Measurements from ENCODE around the gene MYF5.

The MYF5 gene

GRCh38 chr12:80708259-80708974 is 8.3 kb upstream of the MYF5 start:
- no peak for DNase-seq

- no peak for DNase-seq
These were observed 7.8 kb upstream of the MYF5 start for GRCh38 chr12:80708975-80709328.

GRCh38 chr12:80709811-80710726 is 6.6 kb upstream of the MYF5 start:
- DNase-seq, result no peak

- DNase-seq, result no peak
These were observed 5.8 kb upstream of the MYF5 start for GRCh38 chr12:80710727-80711449.

- DNase-seq, result no peak
These were observed 4.8 kb upstream of the MYF5 start for GRCh38 chr12:80711866-80712265.

GRCh38 chr12:80712866-80713265 is 3.8 kb upstream of the MYF5 start:
- no peak for DNase-seq

GRCh38 chr12:80713419-80713818 is 3.3 kb upstream of the MYF5 start:
- no peak for DNase-seq

GRCh38 chr12:80714055-80714454 is 2.7 kb upstream of the MYF5 start:
- peak; percentile 20 for DNase-seq

GRCh38 chr12:80714846-80715245 is 1.9 kb upstream of the MYF5 start:
- no peak for DNase-seq

GRCh38 chr12:80715713-80716249 is 931 bp upstream of the MYF5 start:
- no peak for DNase-seq

- no peak for DNase-seq
These were observed 1.1 kb downstream of the MYF5 start for GRCh38 chr12:80717856-80718255.

- no peak for DNase-seq
These were observed 3.8 kb downstream of the MYF5 start for GRCh38 chr12:80720516-80720915.

GRCh38 chr12:80721326-80721725 is 4.6 kb downstream of the MYF5 start:
- DNase-seq, result no peak

GRCh38 chr12:80745851-80746505 is 29.3 kb downstream of the MYF5 start:
- DNase-seq, result peak; percentile 8

GRCh38 chr12:80747800-80748199 is 31.1 kb downstream of the MYF5 start:
- no peak for DNase-seq

GRCh38 chr12:80749456-80749855 is 32.7 kb downstream of the MYF5 start:
- DNase-seq, result no peak

- DNase-seq, result peak; percentile 10
These were observed 35.8 kb downstream of the MYF5 start for GRCh38 chr12:80752464-80752863.

- no peak for DNase-seq
These were observed 37.6 kb downstream of the MYF5 start for GRCh38 chr12:80754274-80754673.

- DNase-seq, result peak; percentile 49
These were observed 40.2 kb downstream of the MYF5 start for GRCh38 chr12:80756875-80757274.

GRCh38 chr12:80761838-80762237 is 45.1 kb downstream of the MYF5 start:
- no peak for DNase-seq

- DNase-seq, result peak; percentile 60
These were observed 47.2 kb downstream of the MYF5 start for GRCh38 chr12:80763874-80764273.

- DNase-seq, result no peak
These were observed 49.5 kb downstream of the MYF5 start for GRCh38 chr12:80766210-80766609.

GRCh38 chr12:80766897-80767296 is 50.2 kb downstream of the MYF5 start:
- no peak for DNase-seq
